Gastrocnemius medialis (tissue), 4 donors: ENCODE results near the gene AGAP1. TPM values are rescaled to one million over a fixed set of nuclear protein-coding genes. Genes with fewer than 3 reads are reported as not detected.

ENCODE experiments used
- ATAC-seq, 2 donors: fragments of 150-250 bp; one replicate each; pipeline ENCODE4 v1.9.1; 2016
- DNase-seq, 2 donors: peaks; one replicate each; pipeline ENCODE4 v3.0.0-alpha.2; 2019
- H3K27ac ChIP-seq, 4 donors: fragments of 200-600 bp; sonication (generic); 1 replicate in 1 of 4; 2 replicates in 3 of 4; pipeline ENCODE4 v1.5.1; 2016 to 2018; ENCODE audit warnings: mild to moderate bottlenecking in 2 of 4, moderate library complexity in 1 of 4
- H3K27me3 ChIP-seq, 3 donors: fragments of 200-600 bp; sonication (generic) in 2 of 3; 1 replicate in 1 of 3; 2 replicates in 2 of 3; pipeline versions ENCODE4 v1.5.1 to v1.6.0; 2016 to 2019; ENCODE audit warnings: mild to moderate bottlenecking in 1 of 3, moderate library complexity in 1 of 3
- H3K36me3 ChIP-seq, 2 donors: fragments of 200-600 bp; sonication (generic) in 1 of 2; one replicate each; pipeline ENCODE4 v1.5.1; 2017 to 2018
- H3K4me1 ChIP-seq, 2 donors: fragments of 200-600 bp; sonication (generic) in 1 of 2; one replicate each; pipeline ENCODE4 v1.5.1; 2016 to 2017; ENCODE audit warnings: mild to moderate bottlenecking in 2 of 2
- H3K4me3 ChIP-seq, 4 donors: fragments of 200-600 bp; sonication (generic) in 3 of 4; 1 replicate in 1 of 4; 2 replicates in 3 of 4; pipeline ENCODE4 v1.5.1; 2016 to 2019; ENCODE audit warnings: mild to moderate bottlenecking in 2 of 4
- H3K9me3 ChIP-seq, 3 donors: fragments of 200-600 bp; sonication (generic) in 2 of 3; 1 replicate in 1 of 3; 2 replicates in 2 of 3; pipeline ENCODE4 v1.5.1; 2016 to 2019
- CTCF ChIP-seq, 5 experiments: fragments of 450-650 bp in 3 of 5; fragments of 200-600 bp in 2 of 5; sonication (generic) in 2 of 5; IDR thresholded peaks in 4 of 5; conservative IDR thresholded peaks in 1 of 5; 1 replicate in 4 of 5; 2 replicates in 1 of 5; pipeline ENCODE4 v1.5.1; 2016 to 2019; ENCODE audit warnings: antibody characterized with exemption in 5 of 5, mild to moderate bottlenecking in 3 of 5, moderate library complexity in 3 of 5
- POLR2A ChIP-seq, 2 donors: fragments of 450-650 bp; IDR thresholded peaks; one replicate each; pipeline ENCODE4 v1.6.1; 2017; ENCODE audit warnings: antibody characterized with exemption in 2 of 2, mild to moderate bottlenecking in 2 of 2, moderate library complexity in 2 of 2
- in situ Hi-C, 4 donors: fragments of 200-750 bp; cut with MboI; loops; one replicate each; pipeline versions ENCODE4 v1.15.0 to v1.8.0; 2017; ENCODE audit warnings: low sequenced_read_pairs in 4 of 4
- intact Hi-C: fragments of 100-400 bp; cut with DNase I; formaldehyde crosslinking; loops from one replicate; pipeline ENCODE4 v1.15.1; 2023; ENCODE audit warnings: low total_unique reads
- total RNA-seq, 4 donors: library from RNA; depleted of rRNA; stranded (reverse); fragments of >200 nt; gene quantifications; one replicate each; pipeline versions ENCODE4 v1.1.0 to v1.2.3, GENCODE V29; 2016

The AGAP1 gene
- total RNA-seq, 4 donors from 2014 or later = 8.5 to 26.8 (median 14.4) TPM

GRCh38 chr2:235614176-235614860 is 120.5 kb downstream of the AGAP1 start:
- in situ Hi-C loops = no loop called here

GRCh38 chr2:235614900-235615712 is 121.3 kb downstream of the AGAP1 start:
- DNase-seq (peak; percentile 41 to 77), ATAC-seq (peak; percentile 71 to 77)
- no peaks in the 10 kb centered on the region for H3K9me3 ChIP-seq
- peak overlapping the region in 1 of 4 donors; percentile 10 for H3K4me3 ChIP-seq
- no peaks in the 10 kb centered on the region for H3K36me3 ChIP-seq
- H3K27ac ChIP-seq = peak overlapping the region; percentile 4 to 59 (median 32)
- TF ChIP-seq POLR2A (IDR thresholded peaks at IDR 0.05) (no peak), CTCF (IDR thresholded peaks at IDR 0.05 in 4 of 5, conservative IDR thresholded peaks at IDR 0.05 in 1 of 5) (no peak)
- H3K27me3 ChIP-seq = no peaks in the 10 kb centered on the region
- H3K4me1 ChIP-seq = peaks cover 25 to 26% of the 10 kb centered on the region in 2 donors
- in situ Hi-C loops = no loop called here
- intact Hi-C loops = no loop called here

More at GRCh38 chr2:235614176-235614860, 120.5 kb downstream of the AGAP1 start:
- Histone ChIP-seq H3K36me3 (no peaks in the 10 kb centered on the region), H3K4me1 (peaks cover 25 to 26% of the 10 kb centered on the region in 2 donors), H3K4me3 (no peak overlapping the region), H3K9me3 (no peaks in the 10 kb centered on the region), H3K27ac (peak overlapping the region; percentile 4 to 53 (median 9)), H3K27me3 (no peaks in the 10 kb centered on the region)
- TF ChIP-seq POLR2A (IDR thresholded peaks at IDR 0.05) (no peak), CTCF (IDR thresholded peaks at IDR 0.05 in 4 of 5, conservative IDR thresholded peaks at IDR 0.05 in 1 of 5) (no peak)
- intact Hi-C loops = no loop called here
- ATAC-seq (no peak), DNase-seq (no peak)

GRCh38 chr2:235616885-235617284 is 123.0 kb downstream of the AGAP1 start:
- H3K4me3 ChIP-seq = no peak overlapping the region
- H3K27me3 ChIP-seq = no peaks in the 10 kb centered on the region
- TF ChIP-seq POLR2A (IDR thresholded peaks at IDR 0.05) (no peak), CTCF (IDR thresholded peaks at IDR 0.05 in 4 of 5, conservative IDR thresholded peaks at IDR 0.05 in 1 of 5) (no peak)
- peaks cover 25 to 26% of the 10 kb centered on the region in 2 donors for H3K4me1 ChIP-seq
- DNase-seq (no peak), ATAC-seq (peak; percentile 28 to 43)
- intact Hi-C loops = no loop called here
- H3K27ac ChIP-seq = peak overlapping the region; percentile 9 to 59 (median 32)
- in situ Hi-C loops = no loop called here
- H3K36me3 ChIP-seq = no peaks in the 10 kb centered on the region
- no peaks in the 10 kb centered on the region for H3K9me3 ChIP-seq

GRCh38 chr2:235618039-235618438 is 124.2 kb downstream of the AGAP1 start:
- intact Hi-C loops (no loop called here), in situ Hi-C loops (no loop called here)
- Histone ChIP-seq H3K36me3 (no peaks in the 10 kb centered on the region), H3K27ac (no peak overlapping the region), H3K9me3 (no peaks in the 10 kb centered on the region), H3K4me3 (no peak overlapping the region), H3K27me3 (no peaks in the 10 kb centered on the region), H3K4me1 (peaks cover 32 to 33% of the 10 kb centered on the region in 2 donors)
- no peak for ATAC-seq
- no peak for TF ChIP-seq CTCF (IDR thresholded peaks at IDR 0.05 in 4 of 5, conservative IDR thresholded peaks at IDR 0.05 in 1 of 5)
- no peak for TF ChIP-seq POLR2A (IDR thresholded peaks at IDR 0.05)
- DNase-seq = no peak
